Measurements from ENCODE around the gene SEC14L2. TPM values are rescaled to one million over a fixed set of nuclear protein-coding genes. Genes with fewer than 3 reads are reported as not detected.
"Not testable (repeated sequence)": the region's sequence is repeated elsewhere in the genome, so short reads cannot be mapped to it uniquely, and the experiment has no call there.

SEC14L2 gene
- total RNA-seq, 1 donor from 2014 or later, result 1.5 TPM

- ATAC-seq (ENCODE audit: poor library complexity) (no peak), DNase-seq (no peak)
- intact Hi-C loops (cut with DNase I), result no loop called here
These were observed 43.0 kb downstream of the SEC14L2 start for GRCh38 chr22:30439836-30440235.

GRCh38 chr22:30441088-30441487 lies 44.3 kb downstream of the SEC14L2 start:
- intact Hi-C loops (cut with DNase I), result no loop called here
- DNase-seq (no peak), ATAC-seq (ENCODE audit: poor library complexity) (no peak)

GRCh38 chr22:30444632-30445437 lies 48.0 kb downstream of the SEC14L2 start:
- intact Hi-C loops (cut with DNase I), result no loop called here
- no peak for ATAC-seq (ENCODE audit: poor library complexity)
- no peak for DNase-seq

GRCh38 chr22:30445438-30446145 lies 48.8 kb downstream of the SEC14L2 start:
- intact Hi-C loops (cut with DNase I), result no loop called here
- DNase-seq (no peak), ATAC-seq (ENCODE audit: poor library complexity) (no peak)

GRCh38 chr22:30447656-30448055 lies 50.8 kb downstream of the SEC14L2 start:
- DNase-seq, result no peak
- intact Hi-C loops (cut with DNase I), result no loop called here

GRCh38 chr22:30451488-30451887 lies 54.7 kb downstream of the SEC14L2 start:
- ATAC-seq (ENCODE audit: poor library complexity); DNase-seq; intact Hi-C loops (cut with DNase I): not testable (repeated sequence)

More at GRCh38 chr22:30447656-30448055, 50.8 kb downstream of the SEC14L2 start:
- ATAC-seq (ENCODE audit: poor library complexity), result no peak

GRCh38 chr22:30452861-30453260 lies 56.0 kb downstream of the SEC14L2 start:
- DNase-seq, result no peak
- intact Hi-C loops (cut with DNase I), result no loop called here
- no peak for ATAC-seq (ENCODE audit: poor library complexity)

GRCh38 chr22:30453731-30454510 lies 57.1 kb downstream of the SEC14L2 start:
- DNase-seq, result no peak
- intact Hi-C loops (cut with DNase I), result no loop called here
- ATAC-seq (ENCODE audit: poor library complexity), result no peak

GRCh38 chr22:30455075-30455840 lies 58.4 kb downstream of the SEC14L2 start:
- intact Hi-C loops (cut with DNase I), result no loop called here
- no peak for DNase-seq
- no peak for ATAC-seq (ENCODE audit: poor library complexity)

GRCh38 chr22:30457981-30458380 lies 61.2 kb downstream of the SEC14L2 start:
- DNase-seq (no peak), ATAC-seq (ENCODE audit: poor library complexity) (no peak)
- intact Hi-C loops (cut with DNase I), result no loop called here

GRCh38 chr22:30459181-30460052 lies 62.6 kb downstream of the SEC14L2 start:
- no peak for DNase-seq
- ATAC-seq (ENCODE audit: poor library complexity), result no peak
- intact Hi-C loops (cut with DNase I), result no loop called here

- intact Hi-C loops (cut with DNase I), result no loop called here
- ATAC-seq (ENCODE audit: poor library complexity) (no peak), DNase-seq (no peak)
These were observed 63.3 kb downstream of the SEC14L2 start for GRCh38 chr22:30460147-30460546.

- ATAC-seq (ENCODE audit: poor library complexity); intact Hi-C loops (cut with DNase I); DNase-seq: not testable (repeated sequence)
These were observed 63.7 kb downstream of the SEC14L2 start for GRCh38 chr22:30460555-30460954.

GRCh38 chr22:30469165-30469564 lies 72.3 kb downstream of the SEC14L2 start:
- DNase-seq (no peak), ATAC-seq (ENCODE audit: poor library complexity) (no peak)
- intact Hi-C loops (cut with DNase I), result no loop called here

- ATAC-seq (ENCODE audit: poor library complexity), result no peak
- intact Hi-C loops (cut with DNase I), result no loop called here
- DNase-seq, result no peak
These were observed 73.8 kb downstream of the SEC14L2 start for GRCh38 chr22:30470655-30471054.

- DNase-seq (no peak), ATAC-seq (ENCODE audit: poor library complexity) (no peak)
- intact Hi-C loops (cut with DNase I), result no loop called here
These were observed 74.9 kb downstream of the SEC14L2 start, which contains the start of gene SEC14L3 for GRCh38 chr22:30471616-30472318. Gene SEC14L3 (minus strand): TSS chr22:30472017. CDS start chr22:30471958, 59 bp downstream.
